Renal pelvis (tissue), 4 donors: ENCODE measurements around the gene XAF1. TPM values are rescaled to one million over a fixed set of nuclear protein-coding genes. Genes with fewer than 3 reads are reported as not detected.
"Not testable (repeated sequence)": the region's sequence is repeated elsewhere in the genome, so short reads cannot be mapped to it uniquely, and the experiment has no call there.

Source experiments
- DNase-seq: peaks from one replicate; pipeline ENCODE4 v3.0.0-alpha.2; 2013
- polyA plus RNA-seq, 3 donors: library from polyadenylated mRNA; unstranded; fragments of 120-200 nt; gene quantifications; one replicate each; pipeline ENCODE4 v1.2.1, GENCODE V29; 2013; ENCODE audit not compliant: insufficient read length in 3 of 3

XAF1 gene
- polyA plus RNA-seq, 3 donors: 4.4 to 25.5 (median 14.9) TPM

- no peak for DNase-seq
Observed at GRCh38 chr17:6799738-6800137, 43.9 kb downstream of the XAF1 start.

GRCh38 chr17:6800422-6801027 lies 44.7 kb downstream of the XAF1 start:
- DNase-seq: no peak

- DNase-seq: no peak
Observed at GRCh38 chr17:6811510-6811909, 55.7 kb downstream of the XAF1 start.

DNA sequence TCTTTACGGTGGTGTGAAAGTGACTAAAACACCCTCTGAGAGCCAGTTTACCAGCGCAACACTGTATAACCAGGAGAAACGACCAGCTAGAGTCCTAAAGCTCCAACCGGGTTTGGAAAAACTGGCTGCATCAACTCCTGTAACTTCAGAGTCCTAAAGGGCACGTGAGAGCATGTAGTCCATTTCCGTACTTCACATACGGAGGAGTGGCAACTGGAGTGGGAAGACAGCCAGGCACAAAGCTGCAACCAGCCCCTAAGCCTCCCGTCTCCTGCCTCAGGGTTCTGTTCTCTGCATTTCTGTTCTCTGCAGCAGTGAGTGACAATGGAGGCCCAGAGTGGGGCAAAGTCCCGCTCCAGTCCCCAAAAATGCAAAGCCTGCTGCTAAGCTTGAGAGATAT lies 56.4 kb downstream of the XAF1 start:
- no peak for DNase-seq

DNA sequence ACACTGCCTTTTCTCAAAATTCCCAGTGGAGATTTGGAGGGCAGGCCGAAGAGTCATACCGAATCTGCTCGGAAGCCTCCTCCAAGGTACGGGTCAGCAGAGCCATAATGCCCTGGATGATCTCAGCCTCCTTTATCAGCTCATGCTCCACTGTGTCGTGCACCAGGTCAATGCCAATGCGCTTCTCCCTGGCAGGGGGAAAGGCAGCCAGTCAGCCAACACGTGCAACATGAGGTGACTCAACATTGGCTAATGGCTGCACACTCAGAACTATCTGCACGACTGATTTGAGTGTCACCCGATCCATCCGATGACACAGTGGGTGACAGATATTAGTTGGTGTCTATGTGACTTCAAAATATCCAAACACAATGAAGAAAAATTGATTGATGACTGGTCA lies 59.9 kb downstream of the XAF1 start:
- no peak for DNase-seq

DNA sequence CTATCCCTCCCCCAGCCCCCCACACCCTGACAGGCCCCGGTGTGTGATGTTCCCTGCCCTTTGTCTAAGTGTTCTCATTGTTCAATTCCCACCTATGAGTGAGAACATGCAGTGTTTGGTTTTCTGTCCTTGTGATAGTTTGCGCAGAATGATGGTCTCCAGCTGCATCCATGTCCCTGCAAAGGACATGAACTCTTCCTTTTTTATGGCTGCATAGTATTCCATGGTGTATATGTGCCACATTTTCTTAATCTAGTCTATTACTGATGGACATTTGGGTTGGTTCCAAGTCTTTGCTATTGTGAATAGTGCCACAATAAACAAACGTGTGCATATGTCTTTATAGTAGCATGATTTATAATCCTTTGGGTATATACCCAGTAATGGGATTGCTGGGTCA lies 60.5 kb downstream of the XAF1 start:
- DNase-seq: not testable (repeated sequence)

- no peak for DNase-seq
Observed at GRCh38 chr17:6818938-6819337, 63.1 kb downstream of the XAF1 start.

- no peak for DNase-seq
Observed at GRCh38 chr17:6823011-6823442, 67.2 kb downstream of the XAF1 start.

Other genes with a start within 250 kb of the XAF1 start
- gene PITPNM3, start 199.5 kb upstream of the XAF1 start, polyA plus RNA-seq: 10 to 100 TPM in 1 of 3 donors, 1 to 10 TPM in 2; 8.2 to 10.0 (median 9.8) TPM
- gene KIAA0753, start 115.3 kb upstream of the XAF1 start, polyA plus RNA-seq: 10 to 100 TPM; 34.4 to 46.2 (median 41.4) TPM
- 100 to 1,000 TPM in 1 of 3 donors, 10 to 100 TPM in 2; 78.7 to 100 (median 94.0) TPM for gene TXNDC17, start 115.0 kb upstream of the XAF1 start, polyA plus RNA-seq
- gene MED31, start 104.4 kb upstream of the XAF1 start, polyA plus RNA-seq: 10 to 100 TPM; 23.5 to 26.1 (median 24.1) TPM
- 10 to 100 TPM in 1 of 3 donors, 1 to 10 TPM in 2; 8.8 to 11.0 (median 9.9) TPM for gene C17orf100, start 104.3 kb upstream of the XAF1 start, polyA plus RNA-seq
- 1 to 10 TPM; 2.7 to 5.1 (median 4.9) TPM for gene SLC13A5, start 42.7 kb upstream of the XAF1 start, polyA plus RNA-seq
- under 1 TPM in 2 of 3 donors, not detected in 1; 0.06 to 0.19 TPM for gene FBXO39, start 20.2 kb downstream of the XAF1 start, polyA plus RNA-seq
- gene TEKT1, start 75.7 kb downstream of the XAF1 start, polyA plus RNA-seq: under 1 TPM; 0.41 to 0.73 (median 0.71) TPM
- gene ALOX12, start 240.0 kb downstream of the XAF1 start, polyA plus RNA-seq: 1 to 10 TPM; 1.6 to 3.7 (median 2.8) TPM